ENCODE measurements around the gene PRPH.
"Not testable (repeated sequence)": the region's sequence is repeated elsewhere in the genome, so short reads cannot be mapped to it uniquely, and the experiment has no call there.

Gene PRPH

DNA sequence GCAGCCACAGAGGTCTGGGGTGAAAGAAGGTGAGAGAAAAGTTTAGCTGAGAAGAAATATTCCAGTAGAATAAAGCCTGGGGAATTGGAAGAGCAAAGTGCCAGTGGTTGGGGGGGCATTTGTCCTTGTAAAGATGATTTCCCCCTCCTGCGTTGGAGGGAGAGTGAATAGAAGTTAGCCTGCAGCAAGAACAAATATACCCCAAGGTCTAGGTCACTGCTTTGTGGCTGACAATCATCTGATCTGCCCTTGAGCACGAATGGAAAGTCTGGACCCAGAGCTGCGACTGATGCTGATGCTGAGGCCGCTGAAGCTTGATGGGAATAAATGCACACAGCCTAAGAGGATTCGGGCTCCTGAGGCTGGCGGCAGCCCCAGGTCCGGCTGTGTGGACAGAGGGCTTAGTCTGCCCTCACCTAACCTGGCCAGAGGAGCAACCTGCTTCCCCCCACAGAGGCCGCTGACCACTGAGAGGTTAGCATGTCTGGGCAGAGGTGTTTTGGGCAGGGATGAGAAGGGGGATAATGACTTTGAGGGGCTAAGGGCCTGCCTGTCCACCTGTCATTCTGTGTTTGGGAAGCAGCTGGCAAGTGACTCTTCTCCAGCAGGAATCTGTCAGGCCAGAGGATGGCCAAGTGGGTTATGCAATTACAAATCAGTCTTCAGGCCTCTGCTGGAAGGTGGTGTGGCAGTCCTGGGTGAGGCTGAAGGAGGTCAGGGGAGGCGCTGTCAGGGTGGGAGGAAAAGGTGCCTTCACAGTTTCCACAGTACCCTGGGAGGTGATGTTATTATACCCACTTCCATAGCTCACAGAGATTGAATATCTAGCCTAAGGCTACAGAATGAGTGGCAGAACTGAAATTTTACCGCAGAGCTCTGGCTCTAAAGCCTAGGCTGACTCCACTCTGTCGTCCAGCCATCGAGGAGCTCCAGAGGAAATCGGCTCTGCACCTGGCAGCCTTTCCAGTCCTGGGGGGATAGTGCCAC lies 18.4 kb upstream of the PRPH start:
- no peak for DNase-seq

- no peak for DNase-seq
Observed at GRCh38 chr12:49277466-49277865, 17.5 kb upstream of the PRPH start.

GRCh38 chr12:49279706-49280159 lies 15.2 kb upstream of the PRPH start:
- no peak for DNase-seq

GRCh38 chr12:49280545-49280944 lies 14.4 kb upstream of the PRPH start:
- DNase-seq: not testable (repeated sequence)

DNA sequence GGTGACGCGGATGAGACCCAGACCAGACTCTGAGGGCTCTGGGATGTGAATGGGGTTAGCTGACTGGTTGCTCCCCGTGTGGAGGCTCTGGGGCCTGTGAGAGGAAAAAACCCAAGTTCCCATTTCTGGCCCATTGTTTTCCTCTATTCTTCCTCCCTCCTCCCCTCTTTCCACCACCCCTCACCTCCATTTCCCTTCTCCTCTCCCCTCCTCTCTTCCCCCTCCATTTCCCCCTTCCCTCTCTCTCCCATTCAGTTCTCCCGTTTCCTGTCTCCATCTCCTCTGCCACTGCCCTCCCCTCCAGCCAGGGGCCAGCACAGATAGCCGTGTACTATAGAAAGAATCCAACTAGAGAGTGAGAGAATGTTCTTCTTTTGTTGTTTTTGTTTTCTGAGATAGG lies 12.6 kb upstream of the PRPH start:
- DNase-seq: no peak

DNA sequence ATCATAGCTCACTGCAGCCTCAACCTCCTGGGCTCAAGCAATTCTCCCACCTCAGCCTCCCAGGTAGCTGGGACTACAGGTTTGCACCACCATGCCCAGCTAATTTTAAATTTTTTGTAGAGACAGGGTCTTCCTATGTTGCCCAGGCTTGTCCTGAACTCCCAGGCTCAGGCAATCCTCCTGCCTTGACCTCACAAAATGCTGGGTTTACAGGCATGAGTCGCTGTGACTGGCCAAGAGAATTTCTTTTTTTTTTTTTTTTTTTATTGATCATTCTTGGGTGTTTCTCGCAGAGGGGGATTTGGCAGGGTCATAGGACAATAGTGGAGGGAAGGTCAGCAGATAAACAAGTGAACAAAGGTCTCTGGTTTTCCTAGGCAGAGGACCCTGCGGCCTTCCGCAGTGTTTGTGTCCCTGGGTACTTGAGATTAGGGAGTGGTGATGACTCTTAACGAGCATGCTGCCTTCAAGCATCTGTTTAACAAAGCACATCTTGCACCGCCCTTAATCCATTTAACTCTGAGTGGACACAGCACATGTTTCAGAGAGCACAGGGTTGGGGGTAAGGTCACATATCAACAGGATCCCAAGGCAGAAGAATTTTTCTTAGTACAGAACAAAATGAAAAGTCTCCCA lies 12.1 kb upstream of the PRPH start:
- DNase-seq: not testable (repeated sequence)

GRCh38 chr12:49283541-49284429 lies 11.2 kb upstream of the PRPH start:
- no peak for DNase-seq

- DNase-seq: no peak
Observed at GRCh38 chr12:49284672-49285071, 10.3 kb upstream of the PRPH start.

DNA sequence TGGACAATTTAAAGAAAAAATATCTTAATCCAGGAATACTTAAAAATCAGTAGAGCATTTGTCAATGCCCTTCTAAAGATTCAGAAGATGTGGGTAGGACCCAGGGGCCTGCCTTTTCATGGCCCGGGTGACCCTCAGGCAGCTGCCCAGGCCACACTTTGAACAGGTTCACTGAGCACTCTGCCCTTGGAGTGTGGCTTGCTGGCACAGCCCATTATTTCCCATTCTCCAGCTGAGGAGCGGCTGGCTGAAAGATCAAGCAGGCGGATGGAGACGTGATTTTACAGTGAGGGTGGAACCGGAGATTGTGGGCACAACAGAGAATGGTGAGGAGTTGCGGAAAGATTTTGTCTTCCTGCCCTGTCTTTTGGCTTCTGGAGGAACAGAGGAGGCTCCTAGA lies 7.1 kb upstream of the PRPH start:
- DNase-seq: no peak

GRCh38 chr12:49288412-49288853 lies 6.5 kb upstream of the PRPH start:
- peak; percentile 6 for DNase-seq

DNA sequence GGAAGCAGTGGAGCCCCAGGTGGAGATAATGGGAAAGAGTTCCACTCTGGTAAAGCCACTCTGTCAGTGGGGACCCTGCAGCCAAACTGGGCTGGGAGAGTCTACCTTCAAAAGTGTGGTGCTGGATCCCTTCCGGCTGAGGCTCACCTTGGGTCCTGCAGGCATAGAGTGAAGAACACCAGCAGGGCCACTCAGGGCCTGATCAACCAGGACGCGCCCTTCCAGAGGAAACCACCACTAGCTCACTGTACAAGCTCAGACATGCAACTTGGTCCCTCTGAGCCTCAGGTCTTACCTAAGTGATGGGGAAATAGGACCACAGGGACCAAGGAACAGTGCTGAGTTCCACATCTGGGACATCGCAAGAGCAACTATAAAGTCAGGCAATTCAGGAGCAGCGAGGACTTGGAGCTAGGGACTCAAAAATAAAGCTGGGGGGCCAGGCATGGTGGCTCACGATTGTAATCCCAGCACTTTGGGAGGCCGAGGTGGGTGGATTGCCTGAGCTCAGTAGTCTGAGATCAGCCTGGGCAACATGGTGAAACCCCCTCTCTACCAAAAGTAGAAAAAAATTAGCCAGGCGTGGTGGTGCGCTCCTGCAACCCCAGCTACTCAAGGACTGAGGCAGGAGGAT lies 5.9 kb upstream of the PRPH start:
- no peak for DNase-seq

- DNase-seq: no peak
Observed at GRCh38 chr12:49292729-49293055, 2.3 kb upstream of the PRPH start.

GRCh38 chr12:49293056-49293956 lies 1.6 kb upstream of the PRPH start:
- DNase-seq: no peak

DNA sequence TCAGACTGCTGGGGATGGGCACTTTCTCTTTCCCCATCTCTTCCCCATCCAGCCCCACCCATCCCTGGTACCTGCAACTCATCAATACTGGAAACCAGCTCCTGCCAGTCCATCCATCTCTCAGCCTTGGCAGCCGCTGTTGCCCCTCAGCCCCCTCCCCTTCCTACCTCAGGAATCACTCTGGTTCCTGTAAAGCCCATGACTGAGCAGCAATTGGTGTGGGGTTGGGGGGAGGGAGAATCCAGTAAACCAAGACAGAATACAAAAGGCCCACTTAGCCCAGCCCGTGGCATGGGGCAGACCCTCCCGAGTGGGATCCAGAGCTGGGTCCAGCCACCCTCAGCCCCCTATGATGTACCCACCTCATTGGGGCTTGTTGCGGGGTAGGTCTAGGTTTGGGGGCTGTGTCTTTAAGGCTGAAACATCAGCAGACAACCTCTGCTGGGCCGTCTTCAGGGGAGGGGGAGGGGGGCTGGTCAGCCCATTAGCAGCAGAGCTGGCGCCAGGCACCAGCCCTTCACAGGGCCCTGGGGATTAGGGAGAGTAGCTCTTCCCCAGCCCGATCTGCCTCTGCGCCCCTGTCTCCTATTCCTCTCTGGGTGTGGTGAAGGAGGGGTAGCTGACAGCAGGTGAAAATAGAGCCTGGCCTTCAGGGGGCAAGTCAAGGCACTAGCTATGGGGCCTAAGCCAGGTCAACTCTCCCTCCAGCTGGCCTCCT lies 702 bp upstream of the PRPH start:
- no peak for DNase-seq

DNA sequence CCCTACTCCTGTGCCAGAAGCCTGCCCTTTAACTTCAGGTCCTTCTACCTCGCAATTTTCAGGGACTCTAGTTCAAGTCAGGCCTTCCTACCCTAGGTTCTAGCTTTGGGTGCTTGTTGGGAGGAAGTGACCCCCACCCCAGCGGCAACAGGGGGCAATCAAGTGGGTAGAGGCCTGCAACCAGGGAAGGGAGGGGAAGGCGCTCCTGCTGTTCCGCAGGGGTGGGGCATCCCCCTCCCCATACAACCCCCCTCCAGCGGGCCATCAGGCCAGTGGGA lies 204 bp upstream of the PRPH start:
- no peak for DNase-seq

DNA sequence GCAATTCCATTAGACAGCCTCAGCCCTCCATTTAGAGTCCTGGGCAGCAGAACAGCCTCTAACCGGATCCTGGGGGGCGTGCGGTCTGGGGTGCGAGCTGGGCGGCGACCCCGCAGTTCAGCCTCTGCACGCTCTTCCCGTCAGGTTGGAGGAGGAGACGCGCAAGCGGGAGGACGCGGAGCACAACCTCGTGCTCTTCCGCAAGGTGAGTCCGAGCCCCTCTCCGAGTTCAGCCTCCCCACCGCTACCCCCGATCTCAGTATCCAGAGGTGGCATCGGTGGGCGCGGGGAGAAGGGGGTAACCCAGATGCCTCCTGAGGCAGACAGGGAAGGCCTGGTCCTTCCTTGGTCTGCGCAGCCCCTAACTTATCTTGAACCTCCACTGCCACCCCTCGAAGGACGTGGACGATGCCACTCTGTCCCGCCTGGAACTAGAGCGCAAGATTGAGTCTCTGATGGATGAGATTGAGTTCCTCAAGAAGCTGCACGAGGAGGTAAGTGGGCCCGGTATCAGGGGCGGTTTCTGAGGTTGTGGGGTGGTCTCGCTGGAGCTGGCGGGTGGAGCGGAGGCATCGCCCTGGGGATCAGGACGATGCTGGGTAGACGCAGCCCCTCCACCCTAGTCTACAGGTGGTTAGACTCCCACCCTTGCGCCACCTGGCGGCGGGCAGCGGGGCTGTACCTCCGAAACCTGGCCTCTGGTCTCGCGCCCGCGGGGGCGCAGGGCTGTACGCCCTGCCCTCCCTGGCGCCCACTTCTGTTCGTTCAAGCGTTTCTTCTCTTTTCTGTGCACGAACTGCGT lies 1.3 kb downstream of the PRPH start:
- DNase-seq: peak; percentile 74

- DNase-seq: peak; percentile 74
Observed at GRCh38 chr12:49296836-49297694, 2.1 kb downstream of the PRPH start.

- DNase-seq: no peak
Observed at GRCh38 chr12:49297695-49298060, 2.7 kb downstream of the PRPH start.

DNA sequence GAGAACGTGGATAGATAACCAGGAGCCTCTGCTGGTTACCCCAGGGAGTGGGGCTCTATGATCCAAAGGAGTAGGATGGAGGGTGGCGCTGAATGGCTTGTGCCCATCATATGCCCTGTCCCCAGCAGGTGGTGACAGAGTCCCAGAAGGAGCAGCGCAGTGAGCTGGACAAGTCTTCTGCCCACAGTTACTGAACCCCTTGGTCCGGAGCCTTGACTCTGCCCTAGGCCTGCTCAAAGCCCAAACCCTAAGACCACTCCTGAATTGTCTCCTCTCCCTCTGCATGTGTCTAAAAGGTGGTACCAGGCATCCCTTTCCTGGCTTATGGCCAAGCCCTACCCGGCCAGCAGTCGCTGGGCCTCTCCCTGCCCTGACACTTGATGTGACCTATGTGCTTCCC lies 3.2 kb downstream of the PRPH start:
- DNase-seq: no peak
